OCI-LY1 (cell line): ENCODE data around the gene CMTM4.

Experiments
- CTCF ChIP-seq: fragments of 200-600 bp; sonication (generic), shearing (Covaris generic); IDR thresholded peaks from 2 replicates; pipeline ENCODE4 v1.5.1; 2017; ENCODE audit warnings: mild to moderate bottlenecking, antibody characterized with exemption, low read length, moderate library complexity, mixed read lengths
- EZH2 ChIP-seq: fragments of 200-600 bp; sonication (generic), shearing (Covaris generic); IDR thresholded peaks from 2 replicates; pipeline ENCODE4 v1.8.0; 2017; ENCODE audit warnings: borderline replicate concordance, mixed run types, mild to moderate bottlenecking, antibody characterized with exemption, low read length, moderate library complexity, mixed read lengths

GRCh38 chr16:66640724-66641314, 55.7 kb downstream of the CMTM4 start:
- TF ChIP-seq CTCF (no peak), EZH2 (no peak)
